Breast epithelium (tissue), 4 donors: Measurements from ENCODE around the gene TAOK1. TPM values are rescaled to one million over a fixed set of nuclear protein-coding genes. Genes with fewer than 3 reads are reported as not detected.
"Not testable (repeated sequence)": the region's sequence is repeated elsewhere in the genome, so short reads cannot be mapped to it uniquely, and the experiment has no call there.

Experiments used
- DNase-seq, 2 donors: peaks; one replicate each; pipeline ENCODE4 v3.0.0-alpha.2; 2019; ENCODE audit warnings: low spot score in 2 of 2
- H3K27ac ChIP-seq, 2 donors: fragments of 200-600 bp; sonication (generic) in 1 of 2; one replicate each; pipeline ENCODE4 v1.5.1; 2016 to 2019; ENCODE audit warnings: mild to moderate bottlenecking in 1 of 2
- H3K27me3 ChIP-seq, 2 donors: fragments of 200-600 bp; sonication (generic) in 1 of 2; one replicate each; pipeline versions ENCODE4 v1.5.1 to v1.6.0; 2017 to 2019; ENCODE audit warnings: control low read depth in 1 of 2, mild to moderate bottlenecking in 1 of 2
- H3K36me3 ChIP-seq: fragments of 200-600 bp; one replicate; pipeline ENCODE4 v1.5.1; 2019
- H3K4me1 ChIP-seq, 2 donors: fragments of 200-600 bp; sonication (generic); one replicate each; pipeline ENCODE4 v1.5.1; 2016 to 2019; ENCODE audit warnings: control low read depth in 1 of 2
- H3K4me3 ChIP-seq, 3 donors: fragments of 200-600 bp; sonication (generic); 1 replicate in 2 of 3; 2 replicates in 1 of 3; pipeline ENCODE4 v1.5.1; 2016 to 2019; ENCODE audit warnings: mild to moderate bottlenecking in 3 of 3, moderate library complexity in 2 of 3
- H3K9me3 ChIP-seq, 2 donors: fragments of 200-600 bp; sonication (generic) in 1 of 2; one replicate each; pipeline ENCODE4 v1.5.1; 2016 to 2019; ENCODE audit warnings: control low read depth in 1 of 2
- CTCF ChIP-seq, 3 donors: fragments of 450-650 bp; IDR thresholded peaks; one replicate each; pipeline ENCODE4 v1.5.1; 2016 to 2017; ENCODE audit warnings: antibody characterized with exemption in 3 of 3, mild to moderate bottlenecking in 3 of 3, moderate library complexity in 3 of 3
- POLR2A ChIP-seq: fragments of 450-650 bp; IDR thresholded peaks from one replicate; pipeline ENCODE4 v1.6.1; 2016; ENCODE audit warnings: antibody characterized with exemption, mild to moderate bottlenecking, moderate library complexity
- POLR2AphosphoS5 ChIP-seq, 3 donors: sonication (generic); formaldehyde crosslinking; IDR thresholded peaks; one replicate each; pipeline ENCODE4 v1.6.1; 2017; ENCODE audit warnings: antibody characterized with exemption in 3 of 3
- intact Hi-C: fragments of 100-400 bp; cut with DNase I; formaldehyde crosslinking; loops from one replicate; pipeline ENCODE4 v1.15.1; 2023; ENCODE audit warnings: low total_unique reads
- total RNA-seq, 3 donors: library from RNA; depleted of rRNA; stranded (reverse); fragments of >200 nt; gene quantifications; one replicate each; pipeline ENCODE4 v1.1.0, GENCODE V29; 2016

Gene TAOK1
- total RNA-seq, 3 donors from 2014 or later = 62.6 to 77.1 (median 67.8) TPM

- no peak for TF ChIP-seq CTCF (IDR thresholded peaks at IDR 0.05)
- no peak for TF ChIP-seq POLR2A
- no peak for TF ChIP-seq POLR2AphosphoS5 (IDR thresholded peaks at IDR 0.05)
- no peak overlapping the region for H3K27ac ChIP-seq
- H3K4me3 ChIP-seq = no peak overlapping the region
- intact Hi-C loops = no loop called here
- no peaks in the 10 kb centered on the region for H3K36me3 ChIP-seq
- H3K9me3 ChIP-seq = no peaks in the 10 kb centered on the region
- no peak for DNase-seq
- H3K27me3 ChIP-seq = no peaks in the 10 kb centered on the region
- no peaks in the 10 kb centered on the region for H3K4me1 ChIP-seq
Measured at GRCh38 chr17:29557085-29557738, 167.0 kb downstream of the TAOK1 start.

GRCh38 chr17:29557739-29558116, 167.6 kb downstream of the TAOK1 start:
- TF ChIP-seq POLR2AphosphoS5 (IDR thresholded peaks at IDR 0.05) = no peak
- TF ChIP-seq CTCF (IDR thresholded peaks at IDR 0.05) = no peak
- no peak for TF ChIP-seq POLR2A
- no peaks in the 10 kb centered on the region for H3K27me3 ChIP-seq
- intact Hi-C loops = no loop called here

GRCh38 chr17:29558139-29558538, 168.0 kb downstream of the TAOK1 start:
- DNase-seq, H3K4me3 ChIP-seq, H3K9me3 ChIP-seq, H3K27ac ChIP-seq, H3K4me1 ChIP-seq, H3K27me3 ChIP-seq, H3K36me3 ChIP-seq, intact Hi-C loops: not testable (repeated sequence)

More at GRCh38 chr17:29557739-29558116, 167.6 kb downstream of the TAOK1 start:
- Histone ChIP-seq H3K9me3 (no peaks in the 10 kb centered on the region), H3K4me3 (no peak overlapping the region), H3K36me3 (no peaks in the 10 kb centered on the region), H3K27ac (no peak overlapping the region), H3K4me1 (no peaks in the 10 kb centered on the region)
- no peak for DNase-seq

- Histone ChIP-seq H3K4me3 (no peak overlapping the region), H3K27ac (no peak overlapping the region), H3K9me3 (no peaks in the 10 kb centered on the region), H3K27me3 (no peaks in the 10 kb centered on the region), H3K36me3 (no peaks in the 10 kb centered on the region), H3K4me1 (no peaks in the 10 kb centered on the region)
- intact Hi-C loops = no loop called here
- DNase-seq = no peak
- TF ChIP-seq POLR2AphosphoS5 (IDR thresholded peaks at IDR 0.05) (no peak), CTCF (IDR thresholded peaks at IDR 0.05) (no peak), POLR2A (no peak)
Measured at GRCh38 chr17:29559640-29560039, 169.5 kb downstream of the TAOK1 start.

GRCh38 chr17:29560316-29560715, 170.2 kb downstream of the TAOK1 start:
- intact Hi-C loops = no loop called here
- Histone ChIP-seq H3K36me3 (no peaks in the 10 kb centered on the region), H3K4me3 (no peak overlapping the region), H3K27me3 (no peaks in the 10 kb centered on the region), H3K4me1 (no peaks in the 10 kb centered on the region), H3K27ac (no peak overlapping the region), H3K9me3 (no peaks in the 10 kb centered on the region)
- TF ChIP-seq POLR2AphosphoS5 (IDR thresholded peaks at IDR 0.05) (no peak), CTCF (IDR thresholded peaks at IDR 0.05) (no peak), POLR2A (no peak)
- DNase-seq = no peak
